GM18907 (cell line): ENCODE data around the gene SLC6A17.

Source experiments
- ATAC-seq: cut with Tn5 transposase; IDR thresholded peaks from one replicate; pipeline ENCODE4 v1.9.1; 2021; ENCODE audit warnings: mild to moderate bottlenecking, moderate library complexity; ENCODE audit not compliant: unreplicated experiment

The SLC6A17 gene

DNA sequence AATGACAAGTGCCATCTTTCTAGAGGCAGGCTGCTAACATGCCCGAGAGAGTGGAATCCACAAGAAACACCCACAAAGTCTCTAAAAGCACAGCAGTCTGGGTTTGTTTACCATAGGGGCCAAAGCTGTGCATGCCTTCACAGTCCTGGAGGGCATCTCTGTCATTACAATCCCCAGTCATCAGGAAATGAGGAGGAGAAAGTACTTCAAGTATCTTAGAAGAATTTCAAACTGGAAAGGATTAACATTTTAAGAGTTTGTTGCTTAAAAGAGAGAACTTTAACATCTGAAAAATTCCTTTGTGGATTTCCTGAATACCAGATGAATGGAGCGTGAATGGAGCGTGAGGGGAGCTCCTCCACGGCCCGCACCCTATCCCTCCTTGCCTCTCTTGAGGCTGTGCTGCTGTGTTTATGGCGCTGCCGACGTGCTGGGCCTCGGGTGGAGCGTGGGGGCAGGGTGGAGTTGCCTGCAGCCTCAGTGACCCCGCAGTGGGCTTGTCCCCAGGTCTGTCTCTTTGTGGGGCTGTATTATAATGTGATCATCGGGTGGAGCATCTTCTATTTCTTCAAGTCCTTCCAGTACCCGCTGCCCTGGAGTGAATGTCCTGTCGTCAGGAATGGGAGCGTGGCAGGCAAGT, 23.3 kb downstream of the SLC6A17 start:
- ATAC-seq = no peak

DNA sequence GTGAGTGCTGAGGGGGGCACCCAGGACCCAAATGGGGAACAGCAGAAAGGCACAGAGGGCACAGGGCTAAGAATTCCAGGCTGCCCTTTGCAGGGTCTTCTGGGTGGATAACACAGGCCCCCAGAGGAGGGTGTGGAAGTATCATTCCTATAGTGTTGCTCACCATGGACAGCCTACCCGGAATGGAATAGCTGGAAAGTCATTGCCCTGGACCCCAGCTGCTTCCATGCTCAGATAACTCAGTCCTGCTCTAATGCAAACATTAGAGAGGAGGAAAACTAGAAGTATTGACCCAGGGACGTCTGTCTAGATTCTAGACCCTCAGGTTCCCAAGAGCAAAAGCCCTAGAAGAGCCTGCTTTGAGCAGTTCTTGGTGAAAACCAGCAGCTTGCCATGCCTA, 24.7 kb downstream of the SLC6A17 start:
- ATAC-seq = no peak

DNA sequence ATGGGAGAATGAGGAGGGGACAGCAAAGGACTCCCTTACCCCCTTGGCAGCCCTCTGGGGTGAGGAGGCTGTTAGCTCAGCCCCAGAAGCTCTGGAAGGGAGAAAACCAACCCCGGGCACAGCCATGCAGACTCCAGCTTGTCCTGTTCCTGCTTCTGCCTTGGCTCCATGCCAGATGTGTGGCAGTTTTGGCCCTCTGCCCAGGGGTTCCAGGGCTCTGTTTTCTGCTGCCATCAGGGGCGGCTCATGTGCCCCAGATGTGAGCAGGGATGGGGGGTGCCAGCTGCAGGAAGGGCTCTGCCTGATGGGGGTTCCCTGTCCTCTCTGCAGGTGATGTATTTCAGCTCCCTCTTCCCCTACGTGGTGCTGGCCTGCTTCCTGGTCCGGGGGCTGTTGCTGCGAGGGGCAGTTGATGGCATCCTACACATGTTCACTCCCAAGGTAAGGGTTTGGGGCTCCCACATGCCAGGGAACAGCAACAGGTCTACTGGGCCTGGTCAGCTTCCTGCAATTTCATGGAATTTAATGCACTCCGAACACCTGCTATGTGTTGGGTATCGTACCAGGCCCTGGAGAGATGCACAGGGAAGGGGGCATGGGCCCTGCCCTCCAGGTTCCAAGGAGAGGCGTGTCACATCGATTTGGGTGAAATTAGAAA, 26.1 kb downstream of the SLC6A17 start:
- ATAC-seq = no peak

DNA sequence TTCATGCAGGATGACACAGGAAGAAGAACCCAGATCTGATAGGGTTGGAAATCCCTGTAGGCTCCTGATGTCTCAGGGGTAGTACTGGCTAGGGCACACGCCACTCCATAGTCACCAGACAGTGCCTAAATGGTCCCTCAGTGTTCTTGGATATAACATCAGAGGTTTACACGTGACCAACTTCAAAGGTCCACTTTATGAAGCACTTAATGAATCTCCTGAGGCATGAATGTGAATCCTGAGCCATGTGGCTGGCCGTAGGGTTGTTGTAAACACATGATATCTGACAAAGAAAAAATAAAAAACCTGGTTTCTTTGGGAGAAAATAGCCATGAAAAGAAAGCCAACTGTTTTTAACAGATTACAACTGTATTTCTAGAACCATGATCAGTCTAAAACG, 27.5 kb downstream of the SLC6A17 start:
- ATAC-seq = no peak

DNA sequence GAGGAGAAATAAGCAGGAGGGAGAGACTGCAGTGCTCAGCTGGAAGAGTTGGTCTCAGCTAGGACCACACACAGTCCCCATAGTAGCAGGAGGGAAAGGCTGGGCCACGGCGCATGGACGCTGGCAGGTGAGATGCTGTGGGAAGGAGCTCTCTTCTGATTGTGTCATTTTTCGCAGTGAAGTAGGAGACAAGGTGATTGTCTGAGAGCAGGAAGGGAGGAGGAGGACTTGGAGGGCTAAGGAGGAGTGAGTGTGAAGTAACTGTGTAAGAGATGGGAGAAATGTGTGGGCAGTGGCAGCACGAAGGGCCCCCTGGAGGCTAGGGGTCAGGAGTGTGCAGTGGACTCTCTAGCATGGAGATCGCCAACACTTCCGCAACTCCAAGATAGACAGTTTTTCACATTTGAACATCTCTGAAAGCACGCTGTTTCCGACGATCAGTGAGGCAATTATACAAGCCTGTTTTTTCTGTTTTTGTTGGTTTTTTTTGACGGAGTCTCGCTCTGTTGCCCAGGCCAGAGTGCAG, 33.4 kb downstream of the SLC6A17 start:
- ATAC-seq = no peak

DNA sequence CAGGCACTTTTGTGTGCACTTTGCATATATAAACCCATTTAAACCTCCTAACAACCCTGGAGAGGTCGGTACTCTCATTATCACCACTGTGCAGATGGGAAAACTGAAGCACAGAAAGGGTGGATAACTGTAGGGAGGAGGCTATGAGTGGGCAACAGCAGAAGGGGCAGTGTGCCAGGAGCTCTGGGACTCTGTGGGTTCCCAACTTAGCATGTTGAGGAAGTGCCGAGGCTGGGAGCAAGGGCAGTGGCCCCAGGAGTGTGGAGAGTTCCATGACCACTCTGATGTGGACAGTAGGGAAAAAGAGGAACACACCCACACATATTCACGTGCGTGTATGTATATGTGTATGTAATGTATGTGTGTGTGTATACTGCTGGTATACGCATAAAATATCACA, 34.2 kb downstream of the SLC6A17 start:
- ATAC-seq = no peak

DNA sequence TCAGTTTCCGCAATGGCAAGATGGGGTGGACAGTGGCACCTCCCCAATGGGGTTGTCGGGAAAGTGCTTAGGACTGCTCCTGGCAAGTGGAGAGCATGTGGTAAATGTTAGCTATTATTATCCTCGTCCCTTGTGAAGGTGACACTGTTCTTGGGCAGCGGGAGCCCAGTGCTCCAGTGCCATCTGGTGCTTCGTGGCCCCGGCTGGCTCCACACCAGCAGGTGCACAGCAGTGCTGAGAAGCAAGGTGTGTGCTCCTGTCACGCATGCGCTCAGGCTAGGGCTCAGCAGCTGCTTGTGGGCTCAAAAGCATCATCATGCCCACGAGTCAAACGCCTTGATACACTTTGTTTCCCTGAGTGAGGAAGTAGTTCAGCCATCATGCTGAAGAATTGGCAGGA, 34.9 kb downstream of the SLC6A17 start:
- ATAC-seq = no peak

DNA sequence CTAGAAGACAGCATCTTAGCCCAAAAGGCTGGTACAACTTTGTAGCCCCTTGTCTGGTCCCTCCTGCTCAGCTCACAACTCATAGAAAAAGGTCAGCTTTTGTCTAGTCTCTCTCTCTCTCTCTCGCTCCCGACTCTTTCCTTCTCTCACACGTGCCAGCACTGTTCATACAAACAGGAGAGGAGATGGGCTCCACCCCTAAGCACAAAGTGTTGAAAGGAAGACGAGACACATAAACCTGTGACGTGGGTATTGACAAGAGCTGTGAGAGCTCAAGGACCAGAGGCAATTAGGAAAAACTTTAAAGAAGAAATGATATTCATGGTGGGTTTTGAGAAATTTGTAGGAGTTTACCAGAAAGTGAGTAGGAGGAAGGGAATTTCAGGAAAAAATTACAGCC, 36.3 kb downstream of the SLC6A17 start:
- no peak for ATAC-seq

DNA sequence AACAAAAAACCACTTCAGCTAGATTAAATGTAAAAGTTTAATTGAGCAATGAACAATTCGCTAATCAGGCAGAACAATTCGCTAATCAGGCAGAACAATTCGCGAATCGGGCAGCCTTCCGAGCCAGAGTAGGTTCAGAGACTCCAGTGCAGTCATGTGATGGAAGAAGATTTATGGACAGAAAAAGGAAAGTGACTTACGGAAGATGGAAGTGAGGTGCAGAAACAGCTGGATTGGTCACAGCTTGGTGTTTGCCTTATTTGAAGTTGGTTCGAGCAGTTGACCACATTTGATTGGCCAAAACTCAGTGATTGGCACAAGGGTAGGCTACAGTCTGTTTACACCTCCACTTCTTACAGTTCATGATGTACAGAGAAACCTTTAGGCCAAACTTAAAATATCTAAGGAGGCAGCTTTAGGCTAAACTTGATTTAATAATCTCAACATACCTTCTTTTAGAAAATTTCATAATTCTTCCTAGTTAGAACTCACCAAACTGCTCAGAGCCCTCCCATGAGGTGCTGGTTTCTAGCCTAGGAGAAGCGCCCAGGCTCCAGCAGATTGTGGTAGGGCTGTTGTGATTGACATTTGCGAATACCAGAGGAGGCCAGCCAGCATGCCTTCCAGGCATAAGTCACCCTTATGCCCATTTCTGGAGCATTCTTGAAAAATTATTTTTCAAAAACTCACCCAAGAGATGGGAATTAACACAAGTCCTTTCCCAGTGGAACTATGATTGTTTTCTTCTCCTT, 37.0 kb downstream of the SLC6A17 start:
- ATAC-seq = no peak

DNA sequence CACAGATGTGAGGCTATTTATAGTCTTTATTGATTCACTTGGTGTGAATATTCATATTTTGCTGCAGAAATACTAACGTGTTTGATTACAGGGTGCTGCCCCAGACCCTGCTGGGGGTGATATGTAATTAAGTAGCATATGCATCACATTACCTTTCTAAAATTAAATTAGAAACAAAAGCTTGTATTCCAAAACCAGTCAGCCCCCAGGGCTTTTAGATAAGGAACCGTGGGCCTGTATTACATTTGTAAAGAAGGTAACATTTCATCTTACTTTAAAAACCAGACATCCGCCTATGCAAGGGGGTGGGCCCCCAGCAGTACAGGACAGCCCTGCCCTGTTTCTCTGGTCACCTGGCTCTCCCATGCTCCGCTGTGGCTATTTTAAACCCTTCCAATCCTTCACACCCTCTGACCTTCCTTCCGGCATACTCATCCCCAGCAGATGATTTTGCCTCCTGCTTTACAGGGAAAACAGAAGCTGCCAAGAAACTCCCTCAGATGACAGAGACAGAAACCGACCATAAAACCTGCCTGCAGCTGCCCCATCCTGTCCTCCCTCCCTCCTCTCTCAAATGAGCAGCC, 37.8 kb downstream of the SLC6A17 start:
- no peak for ATAC-seq

DNA sequence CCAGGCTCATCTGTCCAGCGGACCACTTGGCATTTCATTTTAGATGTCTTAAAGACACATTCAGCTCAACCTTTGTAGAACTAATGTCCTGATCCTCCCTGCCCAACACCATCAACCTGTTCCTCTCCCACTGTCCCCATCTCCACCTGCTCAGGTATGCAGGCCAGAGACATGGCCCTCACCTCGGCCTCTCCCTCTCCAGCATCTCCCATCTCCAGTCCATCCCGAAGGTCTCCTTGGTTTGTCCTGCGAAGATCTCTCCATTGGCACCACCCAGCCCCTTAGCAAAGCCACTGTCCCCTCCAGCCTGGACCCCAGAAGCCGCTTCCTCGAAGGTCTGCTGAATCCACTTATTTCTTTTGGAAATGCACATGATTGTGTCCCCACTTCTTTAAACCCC, 38.9 kb downstream of the SLC6A17 start:
- no peak for ATAC-seq

DNA sequence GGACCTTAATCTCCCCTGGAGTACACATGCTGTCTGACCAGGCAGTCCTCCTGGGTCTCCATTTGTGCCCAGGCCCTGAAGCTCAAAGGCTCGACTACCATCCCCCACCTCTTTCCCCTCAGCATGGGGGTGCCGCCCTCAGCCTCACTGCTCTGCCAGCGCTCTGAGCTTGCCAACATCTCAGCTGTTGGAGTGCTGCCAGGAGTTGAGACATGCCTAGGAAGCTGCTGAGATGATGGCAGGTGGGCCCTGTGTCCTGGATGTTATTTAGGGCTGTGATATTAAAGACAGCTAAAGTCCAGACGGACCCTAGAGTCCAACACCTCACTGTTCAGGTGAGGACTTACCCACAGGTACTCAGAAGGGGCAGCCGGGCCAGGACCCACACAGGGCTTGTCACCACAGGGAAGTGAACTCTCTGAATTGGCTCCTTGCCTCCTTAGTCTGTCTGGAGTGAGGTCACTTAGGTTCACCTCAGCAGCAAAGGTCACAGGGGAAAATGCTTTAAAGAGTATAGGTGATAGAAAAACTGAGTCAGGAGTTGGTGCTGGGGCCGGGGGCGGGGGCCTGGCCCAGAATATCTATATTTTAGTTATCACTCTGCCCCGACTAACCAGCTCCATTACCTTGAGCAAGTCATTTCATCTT, 40.1 kb downstream of the SLC6A17 start:
- ATAC-seq = no peak

DNA sequence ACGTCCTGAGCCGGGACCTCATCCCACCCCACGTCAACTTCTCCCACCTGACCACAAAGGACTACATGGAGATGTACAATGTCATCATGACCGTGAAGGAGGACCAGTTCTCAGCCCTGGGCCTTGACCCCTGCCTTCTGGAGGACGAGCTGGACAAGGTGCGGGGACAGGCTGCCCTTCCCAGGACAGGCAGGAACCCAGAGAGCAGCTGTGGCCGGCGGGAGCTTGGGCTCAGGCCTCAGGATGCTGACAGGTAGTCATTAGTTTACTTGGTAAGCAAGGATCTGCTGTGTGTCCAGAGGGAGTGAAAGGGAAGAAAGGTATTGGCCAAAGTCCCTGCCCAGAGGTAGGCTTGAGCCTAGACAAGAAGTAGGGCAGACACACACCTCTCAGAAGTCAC, 42.2 kb downstream of the SLC6A17 start:
- ATAC-seq = no peak

DNA sequence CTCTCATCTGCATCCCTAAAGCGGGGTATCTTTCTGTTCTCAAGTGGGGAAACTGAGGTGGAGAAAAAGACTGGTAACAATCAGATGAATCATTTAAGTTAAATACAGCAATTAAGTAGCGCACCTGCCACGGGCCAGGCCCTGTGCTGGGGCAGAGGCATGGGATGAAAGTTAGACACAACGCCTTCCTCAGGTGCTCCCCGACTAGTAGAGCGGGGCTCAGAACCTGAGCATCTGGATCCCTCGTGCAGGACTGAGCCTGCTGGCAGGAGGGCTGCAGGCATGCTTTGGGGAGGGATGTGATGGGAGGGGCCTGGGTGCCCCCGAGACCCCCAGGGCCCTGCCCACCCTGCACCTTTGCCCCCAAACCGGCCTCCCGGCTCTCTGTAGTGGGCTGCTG, 44.9 kb downstream of the SLC6A17 start:
- ATAC-seq = no peak

DNA sequence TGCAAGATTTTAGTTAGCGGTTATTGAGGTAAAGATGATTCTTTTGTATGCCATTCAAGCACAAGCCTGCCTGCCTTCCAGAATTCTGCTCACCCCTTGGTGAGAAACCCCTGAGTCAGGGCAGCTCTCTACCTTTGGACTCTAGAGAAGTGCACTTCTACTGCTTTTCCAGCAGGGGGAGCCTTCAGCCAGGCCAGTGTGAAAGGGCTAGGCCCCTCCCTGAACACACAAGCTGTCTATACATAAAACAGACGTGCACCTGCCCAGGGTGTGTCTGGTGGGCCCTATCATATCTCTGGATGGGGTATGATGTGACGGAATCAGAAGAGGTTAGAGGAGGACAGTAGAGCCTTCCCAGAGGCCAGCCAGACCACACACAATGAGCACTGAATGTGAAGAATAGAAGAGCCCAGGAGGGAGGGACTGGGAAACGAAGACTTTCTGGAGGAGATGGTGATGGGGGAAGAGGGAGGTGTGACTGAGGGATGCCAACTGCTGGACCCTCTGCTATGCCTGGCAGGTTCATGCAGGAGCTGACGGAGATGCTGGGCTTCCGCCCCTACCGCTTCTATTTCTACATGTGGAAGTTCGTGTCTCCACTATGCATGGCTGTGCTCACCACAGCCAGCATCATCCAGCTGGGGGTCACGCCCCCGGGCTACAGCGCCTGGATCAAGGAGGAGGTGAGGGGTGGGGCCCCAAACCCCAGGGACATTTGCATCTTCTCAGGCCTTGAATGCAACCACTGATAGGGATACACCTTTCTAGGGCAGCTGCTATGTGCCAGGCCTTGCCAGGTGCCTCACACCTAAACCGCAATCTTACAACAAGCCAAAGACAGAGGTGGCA, 46.8 kb downstream of the SLC6A17 start:
- peak; percentile 57 for ATAC-seq

DNA sequence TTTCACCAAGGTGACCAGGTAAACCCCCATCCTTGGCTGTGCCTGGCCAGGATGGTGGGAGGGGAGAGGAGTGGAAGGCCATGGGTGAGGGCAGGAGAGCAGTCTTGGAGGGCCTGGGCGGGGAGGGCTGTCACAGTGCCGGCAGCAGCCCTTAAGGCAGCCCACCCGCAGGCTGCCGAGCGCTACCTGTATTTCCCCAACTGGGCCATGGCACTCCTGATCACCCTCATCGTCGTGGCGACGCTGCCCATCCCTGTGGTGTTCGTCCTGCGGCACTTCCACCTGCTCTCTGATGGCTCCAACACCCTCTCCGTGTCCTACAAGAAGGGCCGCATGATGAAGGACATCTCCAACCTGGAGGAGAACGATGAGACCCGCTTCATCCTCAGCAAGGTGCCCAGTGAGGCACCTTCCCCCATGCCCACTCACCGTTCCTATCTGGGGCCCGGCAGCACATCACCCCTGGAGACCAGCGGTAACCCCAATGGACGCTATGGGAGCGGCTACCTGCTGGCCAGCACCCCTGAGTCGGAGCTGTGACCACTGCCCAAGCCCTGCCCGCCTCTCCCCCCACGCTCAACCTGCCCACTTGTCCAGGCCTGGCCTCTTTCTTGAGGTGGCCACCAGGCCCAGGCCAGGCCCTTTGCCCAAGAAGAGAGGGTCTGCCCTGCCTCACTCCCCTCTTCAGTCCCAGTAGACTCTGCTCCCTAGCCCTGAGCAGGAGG, 47.8 kb downstream of the SLC6A17 start:
- ATAC-seq = no peak

DNA sequence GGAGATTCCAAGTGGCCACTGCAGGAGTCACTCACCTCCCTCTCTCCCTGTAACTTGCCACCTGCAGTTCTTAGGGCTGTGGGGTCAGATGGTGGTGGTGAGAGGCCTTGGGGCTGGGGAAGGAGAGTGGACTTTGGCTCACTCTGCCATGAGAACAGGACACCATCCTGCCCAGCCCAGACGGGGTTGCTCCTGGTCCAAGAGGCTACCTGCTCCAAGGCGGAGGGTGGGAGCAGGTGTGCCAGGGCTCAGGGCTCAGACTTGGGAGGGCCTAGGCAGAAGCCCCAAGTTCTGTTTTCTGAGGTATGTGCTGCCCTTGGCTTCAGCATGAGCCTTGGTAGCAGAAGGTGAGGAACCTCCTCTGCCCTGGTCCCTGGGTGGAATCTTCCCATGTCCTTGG, 48.5 kb downstream of the SLC6A17 start:
- no peak for ATAC-seq

DNA sequence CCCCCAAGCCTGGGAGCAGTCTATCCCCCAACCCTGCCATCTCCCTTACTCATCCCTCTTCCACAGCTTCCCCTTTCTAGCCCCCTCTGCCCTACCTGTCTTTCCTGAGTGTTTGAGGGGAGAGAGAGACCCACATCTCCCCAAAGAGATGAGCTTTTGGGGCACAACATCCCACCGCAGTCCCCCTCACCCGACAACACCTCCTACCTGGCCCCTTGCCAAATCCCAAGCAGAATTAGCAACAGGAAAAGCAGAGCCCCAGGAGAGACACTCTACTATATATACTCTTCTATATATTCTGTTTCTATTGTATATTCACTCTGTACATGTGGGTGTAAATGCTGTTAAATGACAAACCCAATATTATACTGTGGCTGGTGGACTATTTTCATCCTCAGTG, 49.9 kb downstream of the SLC6A17 start:
- no peak for ATAC-seq

DNA sequence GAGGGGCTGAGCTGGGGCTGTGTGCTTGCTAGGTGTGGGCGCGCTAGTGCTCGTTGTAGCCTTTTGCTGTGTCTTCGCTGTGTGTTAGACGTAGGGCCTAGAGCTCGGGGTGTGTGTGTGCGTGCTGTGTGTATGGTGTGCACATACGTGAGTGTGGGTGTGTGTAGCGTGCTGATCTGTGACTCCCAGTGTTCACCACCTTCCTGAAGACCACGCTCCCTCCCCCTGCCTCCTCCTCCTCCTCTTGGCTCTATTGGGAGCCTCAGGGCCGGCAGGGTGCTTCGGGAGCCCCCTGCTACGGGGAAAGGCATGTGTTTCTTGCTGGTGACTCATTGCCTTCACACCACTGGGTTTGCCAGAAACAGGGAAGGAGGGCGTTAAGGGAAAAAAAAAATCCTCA, 50.4 kb downstream of the SLC6A17 start:
- ATAC-seq = no peak
